HEK293T (cell line): ENCODE results near the gene RBM42.
"Not testable (repeated sequence)": the region's sequence is repeated elsewhere in the genome, so short reads cannot be mapped to it uniquely, and the experiment has no call there.

Experiments used
- CTCF ChIA-PET: fragments of 350-600 bp; formaldehyde crosslinking; extraction: SDS; loops from one replicate; lab custom pipeline; 2021; ENCODE audit warnings: antibody characterized with exemption, inconsistent platforms; lab: Yijun Ruan, JAX
- POLR2A ChIA-PET: fragments of 350-600 bp; formaldehyde crosslinking; extraction: SDS; loops from one replicate; lab custom pipeline; 2020; ENCODE audit warnings: antibody characterized with exemption, inconsistent platforms; lab: Yijun Ruan, JAX
- DNase-seq: peaks from one replicate; pipeline ENCODE4 v3.0.0; 2012; ENCODE audit warnings: mixed read lengths; ENCODE audit errors: extremely low spot score
- ARNT ChIP-seq: fragments of 450-650 bp; IDR thresholded peaks from 2 replicates; pipeline ENCODE4 v1.6.1; 2017; ENCODE audit warnings: mild to moderate bottlenecking
- BHLHE40 ChIP-seq: fragments of 450-650 bp; IDR thresholded peaks from 2 replicates; pipeline ENCODE4 v1.6.1; 2016; ENCODE audit warnings: mild to moderate bottlenecking, moderate library complexity, borderline replicate concordance
- CTBP1 ChIP-seq: fragments of 450-650 bp; IDR thresholded peaks from 2 replicates; pipeline ENCODE4 v1.6.1; 2016; ENCODE audit warnings: borderline replicate concordance
- ELF4 ChIP-seq: fragments of 450-650 bp; IDR thresholded peaks from 2 replicates; pipeline ENCODE4 v1.6.1; 2017; ENCODE audit warnings: antibody characterized with exemption
- FOXA1 ChIP-seq: fragments of 450-650 bp; IDR thresholded peaks from 2 replicates; pipeline ENCODE4 v1.6.1; 2016; ENCODE audit warnings: mild to moderate bottlenecking
- FOXK2 ChIP-seq: fragments of 450-650 bp; IDR thresholded peaks from 2 replicates; pipeline ENCODE4 v1.6.1; 2016; ENCODE audit warnings: mild to moderate bottlenecking
- FOXM1 ChIP-seq: fragments of 450-650 bp; IDR thresholded peaks from 2 replicates; pipeline ENCODE4 v1.6.1; 2017; ENCODE audit warnings: mild to moderate bottlenecking, borderline replicate concordance
- HDGF ChIP-seq: fragments of 450-650 bp; IDR thresholded peaks from 2 replicates; pipeline ENCODE4 v1.6.1; 2017; ENCODE audit warnings: antibody characterized with exemption, borderline replicate concordance
- L3MBTL2 ChIP-seq: fragments of 450-650 bp; conservative IDR thresholded peaks from 2 replicates; pipeline ENCODE4 v1.6.1; 2016; ENCODE audit warnings: mild to moderate bottlenecking
- LEF1 ChIP-seq: fragments of 450-650 bp; IDR thresholded peaks from 2 replicates; pipeline ENCODE4 v1.6.1; 2017; ENCODE audit warnings: mild to moderate bottlenecking, borderline replicate concordance
- NFRKB ChIP-seq: fragments of 450-650 bp; IDR thresholded peaks from 2 replicates; pipeline ENCODE4 v1.6.1; 2016; ENCODE audit warnings: mild to moderate bottlenecking, moderate library complexity
- PKNOX1 ChIP-seq: fragments of 450-650 bp; IDR thresholded peaks from 2 replicates; pipeline ENCODE4 v1.6.1; 2016
- SP1 ChIP-seq: fragments of 450-650 bp; IDR thresholded peaks from 2 replicates; pipeline ENCODE4 v1.6.1; 2017
- SUZ12 ChIP-seq: fragments of 450-650 bp; IDR thresholded peaks from 2 replicates; pipeline ENCODE4 v1.6.1; 2016; ENCODE audit warnings: mild to moderate bottlenecking
- TARDBP ChIP-seq: fragments of 450-650 bp; IDR thresholded peaks from 2 replicates; pipeline ENCODE4 v1.6.1; 2016
- ZNF384 ChIP-seq: fragments of 450-650 bp; IDR thresholded peaks from 2 replicates; pipeline ENCODE4 v1.6.1; 2016

The RBM42 gene

GRCh38 chr19:35645680-35646511 is 17.1 kb downstream of the RBM42 start:
- DNase-seq = no peak
- CTCF ChIA-PET = interaction anchor here (1.5 kb wide), 1 partner anchor 136 kb away, joined by 3 read pairs; no protein-coding TSS in a partner anchor
- POLR2A ChIA-PET = interaction anchor here (1.0 kb wide), 1 partner anchor 102 kb away, joined by 3 read pairs; the partner anchor contains the start of gene LIN37
- TF ChIP-seq BHLHE40 (no peak), LEF1 (no peak), FOXK2 (no peak), L3MBTL2 (no peak), HDGF (no peak), NFRKB (no peak), SP1 (no peak), TARDBP (no peak), PKNOX1 (no peak), FOXM1 (no peak), ARNT (no peak), SUZ12 (no peak), CTBP1 (no peak), ELF4 (no peak), FOXA1 (no peak), ZNF384 (no peak)

- CTCF ChIA-PET = no interaction called here
- POLR2A ChIA-PET = interaction anchor here (0.6 to 1.9 kb wide), 31 partner anchors 9 to 327 kb away, joined by 3 to 15 read pairs (median 4); partner anchors contain the start of genes APLP1, HAUS5, LIN37 and UPK1A
- no peak for TF ChIP-seq SUZ12
- TF ChIP-seq FOXA1 = no peak
- no peak for TF ChIP-seq ARNT
- no peak for TF ChIP-seq SP1
- no peak for TF ChIP-seq FOXM1
- TF ChIP-seq LEF1 = no peak
- TF ChIP-seq L3MBTL2 = 0 out of 2 replicates have a peak, but pooled peaks have one; percentile 39
- no peak for TF ChIP-seq HDGF
- TF ChIP-seq PKNOX1 = peak; percentile 98
- DNase-seq = peak; percentile 94
These were observed 19.5 kb downstream of the RBM42 start, which contains the start of gene COX6B1 for GRCh38 chr19:35648017-35648961. Gene COX6B1, plus strand, starts transcription at chr19:35648323. Its CDS starts 2,921 bp downstream, at chr19:35651244.

GRCh38 chr19:35650581-35650980 is 21.7 kb downstream of the RBM42 start:
- no peak for DNase-seq
- ChIA-PET POLR2A (no interaction called here), CTCF (no interaction called here)
- no peak for TF ChIP-seq FOXM1

GRCh38 chr19:35654828-35655227 is 26.0 kb downstream of the RBM42 start:
- POLR2A ChIA-PET = interaction anchor here (0.7 to 2.3 kb wide), 2 partner anchors 10 kb away, joined by 4 to 7 read pairs; no protein-coding TSS in a partner anchor
- CTCF ChIA-PET = interaction anchor here (0.7 kb wide), 1 partner anchor 473 kb away, joined by 3 read pairs; no protein-coding TSS in a partner anchor
- not testable (repeated sequence) for DNase-seq

- POLR2A ChIA-PET = interaction anchor here (2.3 kb wide), 1 partner anchor 11 kb away, joined by 7 read pairs; no protein-coding TSS in a partner anchor
- DNase-seq = no peak
- CTCF ChIA-PET = interaction anchor here (0.7 kb wide), 1 partner anchor 106 kb away, joined by 4 read pairs; no protein-coding TSS in a partner anchor
- TF ChIP-seq NFRKB = no peak
- TF ChIP-seq SP1 = no peak
- TF ChIP-seq HDGF = no peak
- no peak for TF ChIP-seq ELF4
- no peak for TF ChIP-seq LEF1
- no peak for TF ChIP-seq TARDBP
- TF ChIP-seq CTBP1 = no peak
- TF ChIP-seq SUZ12 = no peak
- TF ChIP-seq L3MBTL2 = no peak
- TF ChIP-seq FOXK2 = no peak
- no peak for TF ChIP-seq FOXA1
- TF ChIP-seq BHLHE40 = no peak
- no peak for TF ChIP-seq FOXM1
- no peak for TF ChIP-seq ZNF384
These were observed 26.8 kb downstream of the RBM42 start for GRCh38 chr19:35655600-35655999.

- DNase-seq = no peak
- ChIA-PET CTCF (no interaction called here), POLR2A (interaction anchor here (1.8 to 2.3 kb wide), 2 partner anchors 9 to 12 kb away, joined by 5 to 7 read pairs; partner anchors contain the start of gene COX6B1)
- TF ChIP-seq SP1 = no peak
- TF ChIP-seq HDGF = no peak
- TF ChIP-seq BHLHE40 = no peak
- TF ChIP-seq SUZ12 = no peak
- no peak for TF ChIP-seq CTBP1
These were observed 27.9 kb downstream of the RBM42 start for GRCh38 chr19:35656700-35657099.
